Lower leg skin (tissue), 3 donors: ENCODE data around the gene MMP17.

ENCODE experiments used
- POLR2A ChIP-seq, 2 donors: fragments of 450-650 bp; IDR thresholded peaks; one replicate each; pipeline ENCODE4 v1.6.1; 2016 to 2017; ENCODE audit warnings: antibody characterized with exemption in 2 of 2, mild to moderate bottlenecking in 1 of 2, moderate library complexity in 1 of 2
- TF ChIP-seq, protein P1 (sequence below), 3 donors: fragments of 450-650 bp; IDR thresholded peaks; one replicate each; pipeline ENCODE4 v1.5.1; 2016; ENCODE audit warnings: antibody characterized with exemption in 3 of 3, mild to moderate bottlenecking in 3 of 3, moderate library complexity in 2 of 3

DNA sequence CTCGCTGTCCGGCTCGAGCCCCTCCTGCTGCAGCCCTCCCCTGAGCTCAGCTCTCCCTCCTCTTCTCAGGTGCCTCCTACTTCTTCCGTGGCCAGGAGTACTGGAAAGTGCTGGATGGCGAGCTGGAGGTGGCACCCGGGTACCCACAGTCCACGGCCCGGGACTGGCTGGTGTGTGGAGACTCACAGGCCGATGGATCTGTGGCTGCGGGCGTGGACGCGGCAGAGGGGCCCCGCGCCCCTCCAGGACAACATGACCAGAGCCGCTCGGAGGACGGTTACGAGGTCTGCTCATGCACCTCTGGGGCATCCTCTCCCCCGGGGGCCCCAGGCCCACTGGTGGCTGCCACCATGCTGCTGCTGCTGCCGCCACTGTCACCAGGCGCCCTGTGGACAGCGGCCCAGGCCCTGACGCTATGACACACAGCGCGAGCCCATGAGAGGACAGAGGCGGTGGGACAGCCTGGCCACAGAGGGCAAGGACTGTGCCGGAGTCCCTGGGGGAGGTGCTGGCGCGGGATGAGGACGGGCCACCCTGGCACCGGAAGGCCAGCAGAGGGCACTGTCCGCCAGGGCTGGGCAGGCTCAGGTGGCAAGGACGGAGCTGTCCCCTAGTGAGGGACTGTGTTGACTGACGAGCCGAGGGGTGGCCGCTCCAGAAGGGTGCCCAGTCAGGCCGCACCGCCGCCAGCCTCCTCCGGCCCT, 22.8 kb downstream of the MMP17 start:
- TF ChIP-seq POLR2A (IDR thresholded peaks at IDR 0.05): no peak
- TF ChIP-seq, protein P1, sequence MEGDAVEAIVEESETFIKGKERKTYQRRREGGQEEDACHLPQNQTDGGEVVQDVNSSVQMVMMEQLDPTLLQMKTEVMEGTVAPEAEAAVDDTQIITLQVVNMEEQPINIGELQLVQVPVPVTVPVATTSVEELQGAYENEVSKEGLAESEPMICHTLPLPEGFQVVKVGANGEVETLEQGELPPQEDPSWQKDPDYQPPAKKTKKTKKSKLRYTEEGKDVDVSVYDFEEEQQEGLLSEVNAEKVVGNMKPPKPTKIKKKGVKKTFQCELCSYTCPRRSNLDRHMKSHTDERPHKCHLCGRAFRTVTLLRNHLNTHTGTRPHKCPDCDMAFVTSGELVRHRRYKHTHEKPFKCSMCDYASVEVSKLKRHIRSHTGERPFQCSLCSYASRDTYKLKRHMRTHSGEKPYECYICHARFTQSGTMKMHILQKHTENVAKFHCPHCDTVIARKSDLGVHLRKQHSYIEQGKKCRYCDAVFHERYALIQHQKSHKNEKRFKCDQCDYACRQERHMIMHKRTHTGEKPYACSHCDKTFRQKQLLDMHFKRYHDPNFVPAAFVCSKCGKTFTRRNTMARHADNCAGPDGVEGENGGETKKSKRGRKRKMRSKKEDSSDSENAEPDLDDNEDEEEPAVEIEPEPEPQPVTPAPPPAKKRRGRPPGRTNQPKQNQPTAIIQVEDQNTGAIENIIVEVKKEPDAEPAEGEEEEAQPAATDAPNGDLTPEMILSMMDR (IDR thresholded peaks at IDR 0.05): no peak
